HEK293 (cell line): ENCODE results near the gene SYNCRIP.

ENCODE experiments used
- CTCF ChIP-seq: fragments of 450-650 bp; formaldehyde crosslinking; IDR thresholded peaks from 2 replicates; pipeline ENCODE4 v1.5.1; 2016; ENCODE audit warnings: missing biosample characterization, missing genetic modification characterization
- GLI4 ChIP-seq: fragments of 450-650 bp; formaldehyde crosslinking; IDR thresholded peaks from 2 replicates; pipeline ENCODE4 v1.5.1; 2016; ENCODE audit warnings: missing biosample characterization, missing genetic modification characterization
- GLIS1 ChIP-seq: fragments of 450-650 bp; formaldehyde crosslinking; IDR thresholded peaks from 2 replicates; pipeline ENCODE4 v1.5.1; 2016; ENCODE audit warnings: missing biosample characterization, missing genetic modification characterization
- KLF1 ChIP-seq: fragments of 450-650 bp; formaldehyde crosslinking; IDR thresholded peaks from 2 replicates; pipeline ENCODE4 v1.5.1; 2016; ENCODE audit warnings: missing biosample characterization, missing genetic modification characterization
- SCRT2 ChIP-seq: fragments of 450-650 bp; formaldehyde crosslinking; IDR thresholded peaks from 2 replicates; pipeline ENCODE4 v1.5.1; 2016; ENCODE audit warnings: missing biosample characterization, missing genetic modification characterization
- SETDB1 ChIP-seq: IDR thresholded peaks from one replicate; pipeline ENCODE4 v1.6.1; 2017; ENCODE audit warnings: mild to moderate bottlenecking, low read length, moderate library complexity, mixed read lengths; ENCODE audit not compliant: insufficient read length
- TCF7L2 ChIP-seq: IDR thresholded peaks from 2 replicates; pipeline ENCODE4 v1.6.1; 2011; ENCODE audit warnings: low read depth, mild to moderate bottlenecking, inconsistent platforms, low read length, moderate library complexity, borderline replicate concordance
- YY1 ChIP-seq: fragments of 450-650 bp; formaldehyde crosslinking; IDR thresholded peaks from 2 replicates; pipeline ENCODE4 v1.5.1; 2018; ENCODE audit warnings: missing biosample characterization, missing genetic modification characterization
- ZNF629 ChIP-seq: fragments of 450-650 bp; formaldehyde crosslinking; IDR thresholded peaks from 2 replicates; pipeline ENCODE4 v1.5.1; 2017; ENCODE audit warnings: missing biosample characterization, missing genetic modification characterization
- ZNF747 ChIP-seq: fragments of 450-650 bp; formaldehyde crosslinking; IDR thresholded peaks from 2 replicates; pipeline ENCODE4 v1.5.1; 2016; ENCODE audit warnings: missing biosample characterization, missing genetic modification characterization
- ZNF776 ChIP-seq: fragments of 450-650 bp; formaldehyde crosslinking; IDR thresholded peaks from 2 replicates; pipeline ENCODE4 v1.5.0; 2017; ENCODE audit warnings: missing biosample characterization, missing genetic modification characterization, borderline replicate concordance
- ZNF785 ChIP-seq: fragments of 450-650 bp; formaldehyde crosslinking; IDR thresholded peaks from 2 replicates; pipeline ENCODE4 v1.5.1; 2016; ENCODE audit warnings: missing biosample characterization, missing genetic modification characterization
- ZSCAN18 ChIP-seq: fragments of 450-650 bp; formaldehyde crosslinking; IDR thresholded peaks from 2 replicates; pipeline ENCODE4 v1.5.1; 2016; ENCODE audit warnings: missing biosample characterization, missing genetic modification characterization

- TF ChIP-seq CTCF (tag by site-specific recombination) (no peak), ZNF747 (tag by site-specific recombination) (no peak), ZNF776 (tag by site-specific recombination) (no peak), SCRT2 (tag by site-specific recombination) (no peak), ZSCAN18 (tag by site-specific recombination) (no peak), TCF7L2 (no peak), GLIS1 (tag by site-specific recombination) (no peak), KLF1 (tag by site-specific recombination) (no peak), ZNF785 (no peak), YY1 (no peak), SETDB1 (no peak), GLI4 (tag by site-specific recombination) (no peak), ZNF629 (tag by site-specific recombination) (no peak)
These were observed 1.2 kb downstream of the SYNCRIP start for GRCh38 chr6:85641522-85641896.
